EL (cell line): Measurements from ENCODE around the gene TSPAN11.

Source experiments
- DNase-seq: peaks from one replicate; pipeline ENCODE4 v3.0.0-alpha.2; 2016

The TSPAN11 gene

DNA sequence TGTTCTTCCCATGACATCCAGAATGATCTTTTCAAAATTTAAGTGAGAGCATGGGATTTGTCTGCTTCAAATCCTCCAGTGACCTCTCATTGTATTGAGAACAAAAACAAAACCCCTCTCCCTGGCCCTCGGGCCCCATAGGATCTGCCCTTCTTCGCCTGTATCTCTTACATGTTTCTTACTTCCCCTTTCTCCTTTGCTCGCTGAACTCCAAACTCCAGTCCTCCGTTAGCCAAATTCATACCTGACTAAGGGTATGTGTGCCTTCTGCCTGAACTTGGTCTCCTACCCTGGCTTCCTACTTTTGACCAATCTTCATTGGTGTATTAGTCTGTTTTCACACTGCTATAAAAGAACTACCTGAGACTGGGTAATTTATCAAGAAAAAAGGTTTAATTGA, 13.2 kb upstream of the TSPAN11 start:
- DNase-seq: no peak

DNA sequence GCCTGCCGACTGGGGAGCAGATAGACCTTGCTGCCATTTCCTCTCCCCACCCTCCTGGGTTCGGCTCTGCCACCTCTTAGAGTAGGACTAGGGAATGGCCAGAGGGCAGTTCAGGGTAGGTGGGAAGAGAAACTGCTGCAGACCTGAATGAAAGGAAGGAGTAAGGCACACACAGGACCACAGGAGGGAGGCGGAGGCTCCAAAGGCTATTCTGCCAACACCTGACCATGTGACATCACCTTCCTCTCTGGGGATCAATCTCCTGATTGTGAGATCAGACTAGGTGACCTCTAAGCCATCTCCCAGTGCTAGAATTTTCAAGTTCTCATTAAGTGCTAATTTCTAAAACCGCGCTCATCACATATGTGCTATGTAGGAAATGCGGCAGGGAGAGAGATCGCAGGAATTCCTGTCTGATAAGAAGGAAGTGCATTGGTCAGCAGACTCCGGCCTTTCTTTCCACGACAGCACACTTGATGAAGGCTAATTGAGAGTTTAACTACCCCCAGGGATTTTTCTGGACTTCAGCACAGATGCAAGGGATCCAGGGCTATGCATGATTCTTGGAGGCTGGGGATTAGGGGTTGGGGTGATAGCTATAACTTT, 11.5 kb upstream of the TSPAN11 start:
- no peak for DNase-seq

DNA sequence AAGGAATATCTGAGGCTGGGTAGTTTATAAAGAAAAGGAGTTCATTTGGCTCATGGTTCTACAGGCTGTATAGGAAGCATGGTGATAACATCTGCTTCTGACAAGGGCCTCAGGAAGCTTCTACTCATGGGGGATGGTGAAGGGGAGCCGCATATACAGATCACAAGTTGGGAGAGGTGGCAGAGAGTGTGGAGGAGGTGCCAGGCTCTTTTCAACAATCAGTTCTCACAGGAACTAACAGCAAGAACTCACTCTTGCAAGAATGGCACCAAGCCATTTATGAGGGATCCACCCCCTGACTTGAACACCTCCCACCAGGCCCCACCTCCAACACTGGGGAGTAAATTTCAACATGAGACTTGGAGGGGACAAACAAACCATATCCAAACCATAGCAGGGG, 3.5 kb upstream of the TSPAN11 start:
- no peak for DNase-seq

DNA sequence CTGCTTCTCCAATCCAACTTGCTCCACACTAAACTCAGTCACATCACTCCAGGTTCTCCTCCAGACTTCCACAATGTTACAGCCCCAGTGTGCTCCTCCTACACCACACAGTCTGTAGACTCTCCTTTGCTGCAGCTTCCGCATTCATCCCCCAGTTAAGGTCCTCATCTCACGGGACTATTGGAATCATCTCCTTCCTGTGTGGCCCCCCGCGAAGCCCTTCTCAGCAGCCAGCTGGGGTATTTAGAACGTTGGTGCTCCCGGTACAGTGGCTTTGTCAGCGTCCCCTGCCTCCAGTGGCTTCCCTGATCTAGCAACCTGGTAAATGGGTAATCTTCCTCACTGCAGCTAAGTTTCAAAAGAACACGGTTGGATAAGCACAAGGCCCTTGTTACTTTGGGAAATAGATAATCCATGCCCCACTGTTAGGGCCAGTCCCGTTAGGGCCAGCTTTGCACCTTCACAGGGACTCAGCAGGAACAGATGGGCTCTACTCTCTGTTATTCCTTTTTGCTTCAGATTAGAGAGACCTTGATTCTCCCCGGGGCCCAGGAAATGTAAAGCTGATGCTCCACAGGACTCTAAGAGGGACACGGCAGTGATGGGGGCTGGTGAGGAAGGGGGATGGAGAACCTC, 823 bp upstream of the TSPAN11 start:
- DNase-seq: no peak

DNA sequence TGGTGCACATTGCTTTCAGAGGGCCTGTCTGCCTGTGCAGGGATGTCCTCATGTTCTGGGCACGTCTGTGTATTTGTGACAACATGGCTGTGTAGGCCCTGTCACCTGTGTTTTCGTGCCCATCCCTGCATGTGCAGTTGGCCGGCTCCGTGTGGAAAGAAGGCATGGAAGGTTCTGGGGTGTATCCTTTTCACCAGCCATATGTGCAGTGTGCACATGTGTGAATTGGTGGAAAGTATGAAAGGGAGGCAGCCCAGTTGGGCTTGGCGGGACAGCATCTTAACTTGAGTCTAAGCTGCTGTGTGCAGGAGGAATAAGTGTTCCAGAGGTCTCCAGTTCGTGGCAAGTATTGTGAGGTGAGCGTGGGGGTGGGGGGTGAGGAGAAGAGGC, 669 bp downstream of the TSPAN11 start:
- DNase-seq: no peak

DNA sequence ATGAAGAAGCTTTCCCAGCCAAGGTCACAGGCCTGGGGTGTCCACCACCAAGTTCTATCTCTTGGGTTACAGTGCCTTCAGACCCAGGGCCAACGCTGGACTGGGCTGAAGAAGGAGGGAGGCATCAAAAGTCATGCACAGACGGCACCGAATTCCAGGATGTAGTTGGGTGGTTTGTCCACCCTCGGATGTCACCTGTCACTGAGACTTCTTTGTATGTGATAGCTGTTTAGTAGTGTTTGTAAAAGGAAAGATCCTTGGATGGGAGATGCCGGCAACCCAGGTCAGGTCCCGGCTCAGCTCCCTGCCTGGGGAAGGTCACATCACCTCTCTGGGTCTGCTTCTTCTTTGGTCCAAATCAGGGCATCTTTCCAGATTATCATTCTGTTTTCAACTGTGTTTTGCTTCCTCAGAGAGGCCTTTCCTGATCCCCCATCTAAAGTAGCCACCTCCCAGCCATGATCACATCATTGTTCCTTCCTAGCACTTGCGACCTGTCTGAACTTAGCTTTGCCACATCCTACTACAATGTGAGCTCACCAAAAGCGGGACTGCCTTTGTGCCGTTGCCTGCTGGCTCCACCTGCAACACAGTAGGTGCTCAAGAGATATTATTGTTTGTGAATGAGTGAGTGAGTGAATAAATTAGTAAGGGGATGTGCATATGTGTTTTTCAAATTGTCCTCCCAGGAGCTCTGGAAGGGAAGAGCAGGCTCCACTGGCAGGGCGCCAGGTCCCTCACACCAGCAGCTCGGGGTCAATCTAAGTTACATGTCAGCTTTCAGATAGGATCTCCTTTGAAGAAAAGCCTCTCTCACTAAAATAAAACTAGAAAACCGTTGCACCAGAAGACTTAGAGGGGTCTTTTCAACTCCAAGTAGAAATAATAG, 2.1 kb downstream of the TSPAN11 start:
- DNase-seq: no peak

DNA sequence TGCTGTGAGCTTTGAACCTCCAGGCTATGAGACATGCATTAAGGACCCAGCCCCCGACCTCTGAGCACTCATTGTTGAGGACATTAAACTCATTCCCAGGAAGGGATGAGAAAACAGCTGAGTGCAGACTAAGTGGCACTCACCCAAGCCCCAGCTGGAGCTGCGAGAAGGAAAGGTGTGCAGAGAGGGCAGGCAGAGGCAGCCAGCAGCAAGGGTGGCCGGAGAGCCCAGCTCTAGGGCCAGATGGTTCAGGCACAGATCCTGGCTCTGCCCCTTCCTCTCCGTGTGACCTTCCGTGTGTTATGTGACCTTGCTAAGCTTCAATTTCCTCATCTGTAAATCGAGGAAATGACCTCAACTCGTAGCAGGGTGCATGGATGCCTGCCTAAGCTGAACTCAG, 3.7 kb downstream of the TSPAN11 start:
- no peak for DNase-seq

DNA sequence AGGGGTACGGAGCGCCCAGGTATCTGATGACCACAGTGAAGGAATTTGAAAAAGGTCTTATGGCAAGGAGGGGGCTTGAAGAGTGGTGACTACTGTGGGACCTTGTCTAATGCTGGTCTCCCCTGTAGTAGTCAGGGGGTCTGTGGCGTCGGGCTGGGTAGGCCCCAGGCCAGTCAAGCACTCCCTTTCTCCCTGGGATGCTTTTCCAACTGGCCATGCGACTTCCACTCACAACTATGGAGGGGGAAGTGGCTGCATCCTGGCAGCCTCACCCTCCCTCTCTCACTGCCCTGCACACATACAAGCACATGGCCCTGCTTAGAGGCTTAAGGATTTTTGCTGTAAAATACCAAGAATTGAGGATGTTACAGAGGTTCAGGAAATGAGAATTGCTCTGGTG, 4.1 kb downstream of the TSPAN11 start:
- DNase-seq: no peak

DNA sequence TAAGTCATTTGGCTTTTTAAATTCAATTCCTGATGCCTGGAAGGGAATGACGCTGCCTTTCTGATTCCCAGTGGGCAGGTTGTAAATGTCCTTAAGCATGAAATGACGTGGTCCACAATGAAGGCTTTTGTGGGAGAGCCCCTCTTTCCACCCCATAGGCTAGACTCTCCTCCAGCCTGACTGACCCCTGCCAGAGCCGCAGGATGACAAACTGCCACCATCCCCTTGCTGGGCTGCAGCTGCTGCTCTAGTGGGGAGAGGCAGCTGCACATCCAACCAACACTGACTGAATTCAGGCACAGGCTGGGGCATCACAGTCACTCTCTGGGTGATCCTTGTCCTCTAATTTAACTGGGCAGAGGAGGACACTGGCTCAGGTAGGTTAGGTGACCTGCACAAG, 6.3 kb downstream of the TSPAN11 start:
- no peak for DNase-seq

DNA sequence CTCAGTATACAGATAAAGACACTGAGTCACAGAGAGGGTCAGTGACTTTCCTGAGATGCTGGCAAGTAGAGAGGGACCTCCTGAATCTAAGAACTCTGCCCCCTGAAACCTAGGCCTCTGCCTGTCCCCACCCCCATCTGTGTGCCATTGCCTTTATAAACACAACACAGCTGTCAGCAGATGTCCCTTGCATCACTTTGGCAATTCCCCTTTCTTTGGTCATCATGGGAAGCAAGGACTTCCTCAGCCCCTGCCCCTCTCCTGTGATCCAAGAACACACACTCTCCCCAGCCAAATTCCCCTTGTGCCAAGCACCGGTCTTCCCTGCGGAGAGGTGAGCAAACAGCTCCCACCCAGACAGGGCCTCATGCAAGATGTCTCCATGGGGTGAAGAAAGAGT, 8.3 kb downstream of the TSPAN11 start:
- no peak for DNase-seq

DNA sequence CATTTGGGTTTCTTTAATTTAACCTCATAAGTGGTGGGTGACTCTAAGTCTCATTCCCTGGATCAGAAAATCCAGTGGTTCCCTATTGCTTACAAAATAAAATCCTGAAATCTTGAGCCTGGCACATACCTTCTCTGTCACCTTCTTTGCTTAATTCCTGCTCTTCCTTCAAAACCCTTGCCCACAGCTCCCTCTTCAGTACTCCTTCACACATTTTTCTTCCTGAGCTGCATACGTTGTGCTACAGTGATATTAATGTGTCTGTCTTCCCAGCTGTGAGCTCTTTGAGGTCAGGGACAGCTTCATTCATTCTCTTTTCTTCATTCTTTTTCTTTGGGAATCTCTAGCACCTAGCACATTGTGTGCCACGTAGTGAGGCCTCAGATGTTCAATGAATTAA, 9.5 kb downstream of the TSPAN11 start:
- no peak for DNase-seq

DNA sequence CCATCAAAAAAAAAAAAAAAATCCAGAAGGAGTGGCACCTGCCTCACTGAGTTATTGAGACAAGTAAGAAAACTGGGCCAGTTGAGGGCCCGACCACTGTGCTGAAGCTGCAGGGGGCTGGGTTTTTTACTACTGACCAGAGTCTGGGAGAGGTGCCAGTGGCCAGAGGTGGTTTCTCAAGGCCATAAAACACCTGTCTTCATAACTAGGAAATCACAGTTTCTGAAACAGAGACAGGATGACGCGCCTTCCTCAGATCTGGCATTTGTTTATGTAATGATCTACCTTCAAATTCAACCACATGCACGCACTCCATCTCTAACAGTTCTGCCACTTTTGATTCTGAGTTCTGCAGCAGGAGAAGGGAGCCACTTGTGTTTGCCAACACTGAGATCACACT, 12.7 kb downstream of the TSPAN11 start:
- no peak for DNase-seq

DNA sequence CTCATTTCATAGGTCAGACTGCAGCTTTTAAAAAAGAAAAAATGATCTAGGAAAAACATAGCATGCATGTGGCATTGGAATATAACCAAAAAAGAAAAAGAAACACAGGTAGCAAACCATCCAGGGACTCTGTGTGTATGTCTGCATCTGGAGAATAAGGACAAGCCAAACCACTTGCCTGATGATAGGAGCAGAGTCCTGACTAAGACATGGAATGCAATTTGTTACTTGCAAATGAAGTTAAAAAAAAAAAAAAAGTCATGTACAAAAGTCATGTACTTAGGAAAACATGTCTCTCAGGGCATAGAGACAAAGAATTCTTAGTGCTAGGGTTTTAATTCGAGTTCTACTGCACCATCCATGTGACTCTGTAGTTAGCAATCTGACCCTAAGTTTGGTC, 15.9 kb downstream of the TSPAN11 start:
- DNase-seq: no peak

DNA sequence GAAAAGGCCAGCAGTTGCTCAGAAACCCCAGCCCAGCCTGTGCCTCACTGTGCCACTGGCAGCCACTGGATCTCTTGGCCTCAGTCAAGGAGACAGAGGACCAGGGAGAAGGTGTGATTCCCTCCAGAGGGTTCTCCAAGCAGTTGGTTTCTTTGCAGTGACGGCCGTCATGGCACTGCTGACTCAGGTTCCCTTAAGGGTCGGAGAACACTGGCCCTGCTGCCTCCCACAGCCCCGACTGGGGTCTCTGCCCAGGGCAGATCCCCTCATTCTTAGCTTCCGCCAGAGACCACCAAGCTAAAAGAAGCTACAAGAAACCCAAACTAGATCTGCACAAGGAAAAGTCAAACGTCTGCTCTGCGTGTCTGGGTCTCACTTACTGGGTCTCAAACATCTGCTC, 16.4 kb downstream of the TSPAN11 start:
- no peak for DNase-seq

DNA sequence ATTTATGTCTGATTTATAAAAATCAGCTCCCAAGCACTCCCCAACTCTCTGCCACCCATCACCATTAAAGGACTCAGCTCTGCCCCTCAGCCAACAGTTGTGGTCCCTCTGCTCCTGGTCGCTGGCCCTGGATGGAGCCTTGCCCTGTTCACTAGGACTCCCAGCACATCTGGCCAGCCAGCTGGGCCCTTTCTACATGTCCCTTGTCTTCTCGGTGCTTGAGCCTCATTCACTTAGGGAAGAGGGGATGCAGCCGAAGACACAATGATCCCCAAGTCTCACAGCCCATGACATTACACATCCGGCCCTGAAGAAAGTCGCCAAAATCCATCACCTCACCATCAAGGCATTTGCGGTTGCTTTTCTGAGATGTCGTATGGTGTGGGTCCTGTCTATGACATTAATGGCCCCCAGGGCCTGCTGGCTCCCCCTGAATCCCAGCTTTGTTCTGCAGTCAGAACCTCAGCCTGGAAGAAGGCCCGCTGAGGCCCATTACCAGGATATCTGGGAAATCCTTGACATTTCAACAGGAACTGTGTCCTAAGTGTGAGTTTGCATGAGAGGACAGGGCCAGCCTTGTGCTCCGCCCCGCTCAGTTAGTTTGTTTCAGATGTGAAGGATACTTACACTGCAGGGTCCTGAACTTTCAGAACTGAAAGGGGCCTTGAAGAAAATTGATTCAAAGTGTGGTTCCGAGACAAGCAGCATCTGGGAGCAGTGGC, 19.1 kb downstream of the TSPAN11 start:
- no peak for DNase-seq

DNA sequence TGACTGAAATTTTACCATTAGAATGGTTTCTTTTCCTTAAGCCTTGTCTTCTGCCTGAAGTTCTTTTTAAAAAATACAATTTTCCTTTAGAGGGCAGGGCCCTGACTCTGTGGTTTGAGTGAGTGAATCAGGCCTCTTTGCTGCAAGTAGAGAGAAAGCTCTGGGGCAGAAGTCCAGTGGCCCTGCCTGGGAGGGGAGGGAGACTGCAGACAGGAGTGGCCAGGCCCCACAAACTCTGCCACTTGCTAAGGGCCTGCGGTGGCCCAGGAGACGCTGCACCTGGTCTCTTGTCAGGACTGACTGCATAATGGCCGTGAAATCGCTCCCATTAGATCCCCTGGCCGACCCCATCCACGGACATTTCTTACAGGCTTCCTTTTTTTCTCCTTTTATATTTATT, 25.5 kb downstream of the TSPAN11 start:
- no peak for DNase-seq

DNA sequence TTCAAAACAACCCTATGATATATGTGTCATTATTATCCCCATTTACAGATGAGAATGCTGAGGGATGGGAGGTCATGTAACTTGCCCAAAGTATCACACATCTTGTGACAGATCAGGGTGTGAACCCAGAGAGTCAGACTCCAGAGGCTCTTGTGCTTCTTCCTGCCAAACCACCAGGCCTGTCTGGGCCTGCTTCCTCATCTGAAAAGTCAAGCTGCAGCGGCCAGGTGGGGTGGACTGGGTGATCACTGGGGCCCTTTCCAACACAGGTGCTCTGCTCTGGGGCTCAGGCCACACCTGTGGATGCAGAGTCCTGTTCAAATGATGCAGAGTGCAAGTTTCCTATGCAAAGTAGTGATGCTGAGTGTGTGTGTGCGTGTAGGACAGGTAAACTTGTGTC, 26.7 kb downstream of the TSPAN11 start:
- DNase-seq: no peak

DNA sequence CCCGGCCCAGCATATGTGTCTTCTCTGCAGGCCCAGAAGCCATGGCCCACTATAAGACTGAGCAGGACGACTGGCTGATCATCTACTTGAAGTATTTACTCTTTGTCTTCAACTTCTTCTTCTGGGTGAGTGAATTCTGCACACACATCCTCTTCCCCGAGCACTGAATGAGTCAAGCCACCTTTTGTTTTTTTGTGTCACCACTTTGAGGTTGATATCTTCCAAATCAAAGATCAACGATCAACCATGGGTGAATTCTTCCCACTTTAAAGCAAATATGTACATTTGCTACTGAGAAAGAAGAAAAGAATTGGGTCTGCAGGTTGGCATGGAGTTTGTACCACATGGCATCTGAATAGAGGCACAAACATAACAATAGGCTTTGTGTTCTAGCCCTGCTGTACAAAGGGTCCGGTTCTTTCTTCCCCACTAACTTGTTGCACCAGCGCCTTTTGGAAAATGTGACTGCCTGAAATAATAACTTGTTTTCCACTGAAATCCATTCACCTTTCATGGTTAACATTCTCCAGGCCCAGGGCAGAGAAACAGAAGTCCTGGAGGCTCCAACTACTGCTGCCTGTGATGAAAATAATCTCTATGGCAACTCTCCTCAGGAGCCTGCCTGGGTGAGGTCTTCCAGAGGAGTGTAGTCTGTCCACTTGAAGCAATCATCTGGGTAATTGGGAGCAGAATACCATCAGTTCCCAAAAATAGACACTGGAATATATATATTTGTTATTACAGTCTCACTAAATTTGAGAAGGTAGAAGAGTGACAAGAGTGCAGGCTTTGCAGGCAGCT, 27.6 kb downstream of the TSPAN11 start:
- no peak for DNase-seq

DNA sequence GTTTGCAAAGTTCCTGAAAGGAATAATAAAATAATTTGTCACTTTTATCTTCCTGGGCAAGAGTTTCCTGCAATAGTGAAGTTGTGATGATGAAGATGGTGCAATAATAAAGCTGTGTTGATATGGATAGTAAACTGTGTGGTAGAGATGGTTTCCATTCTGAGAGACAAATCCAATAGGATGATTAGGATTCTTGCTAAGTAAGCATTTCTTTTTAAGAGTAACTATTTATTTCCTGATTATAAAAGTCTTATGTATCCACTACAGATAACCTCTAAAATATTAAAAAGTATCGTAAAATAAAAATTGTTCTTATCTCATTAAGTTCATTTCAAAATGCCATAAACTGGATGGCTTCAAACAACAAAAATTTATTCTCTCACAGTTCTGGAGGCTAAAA, 28.7 kb downstream of the TSPAN11 start:
- no peak for DNase-seq

DNA sequence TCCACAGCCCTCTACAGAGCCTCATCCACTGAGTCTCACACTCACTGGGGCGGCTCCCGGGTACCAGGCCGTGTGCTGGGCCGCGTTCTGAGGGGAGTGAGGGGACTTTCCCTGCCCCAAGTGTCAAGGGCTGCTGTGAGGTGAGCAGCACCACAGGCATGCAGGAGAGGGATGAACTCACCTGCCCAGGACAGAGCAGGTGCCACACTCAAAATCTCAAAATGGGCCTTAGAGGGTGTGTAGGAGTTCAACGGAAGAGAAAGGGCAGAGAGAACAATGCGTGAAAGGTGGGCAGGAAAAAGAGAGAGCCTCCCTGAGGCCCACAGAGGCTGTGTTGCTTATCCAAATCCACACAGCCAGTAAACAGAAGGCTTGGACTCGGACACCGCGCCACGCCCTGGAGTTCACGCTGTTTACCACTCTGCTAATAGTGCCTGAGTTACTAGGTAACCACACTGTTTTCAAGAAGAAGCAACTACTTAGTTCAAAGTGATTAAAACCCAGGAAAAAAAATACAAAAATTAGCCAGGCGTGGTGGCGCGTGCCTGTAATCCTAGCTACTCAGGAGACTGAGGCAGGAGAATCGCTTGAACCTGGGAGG, 32.7 kb downstream of the TSPAN11 start:
- no peak for DNase-seq

DNA sequence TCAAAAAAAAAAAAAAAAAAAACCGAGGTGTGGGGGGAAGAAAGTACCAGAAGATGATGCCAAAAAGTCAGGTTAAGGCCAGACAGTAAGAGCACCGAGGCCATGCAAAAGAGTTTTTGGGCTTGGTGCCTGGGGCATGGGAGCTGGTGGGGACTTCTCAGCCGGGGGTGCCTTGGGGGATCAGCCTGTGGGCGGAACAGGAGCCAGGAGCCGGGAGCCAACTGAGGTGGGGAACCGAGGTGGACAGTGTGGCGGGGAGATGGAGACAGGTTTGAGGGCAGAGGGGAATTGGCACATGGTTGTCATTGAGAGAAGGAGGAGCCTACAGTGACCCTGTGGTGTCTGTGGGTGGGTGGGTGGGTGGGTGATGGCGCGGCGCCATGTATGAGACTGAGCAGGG, 33.2 kb downstream of the TSPAN11 start:
- no peak for DNase-seq

DNA sequence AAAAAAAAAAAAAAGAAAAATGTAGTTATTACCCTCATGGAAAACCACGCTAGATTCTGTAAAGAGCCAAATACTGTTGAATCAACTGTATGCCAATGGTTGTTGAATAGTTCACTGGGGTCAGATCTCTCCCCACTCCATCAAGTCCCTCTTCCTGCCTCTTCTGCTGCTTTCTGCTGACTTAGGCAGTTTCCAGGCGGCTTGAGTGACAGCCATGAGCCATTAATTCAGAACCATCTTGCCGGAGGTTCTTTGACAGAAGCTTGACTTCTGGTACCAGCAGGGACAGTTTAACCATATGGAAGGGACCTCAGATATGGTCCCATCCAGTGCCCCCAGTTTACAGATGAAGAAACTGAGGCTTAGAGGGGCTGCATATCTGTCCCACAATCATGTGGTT, 34.5 kb downstream of the TSPAN11 start:
- no peak for DNase-seq
